SK-N-SH (cell line): Measurements from ENCODE around the gene PARD3B. TPM values are rescaled to one million over a fixed set of nuclear protein-coding genes. Genes with fewer than 3 reads are reported as not detected.

Source experiments
- CTCF ChIA-PET: fragments of 300-600, 350-600 bp; formaldehyde crosslinking; extraction: SDS; loops from one replicate; lab custom pipeline; 2021; lab: Yijun Ruan, JAX
- POLR2A ChIA-PET: fragments of 350-600 bp; sonication (Branson Sonifier 250); formaldehyde crosslinking; extraction: SDS; loops from one replicate; lab custom pipeline; 2020; ENCODE audit warnings: antibody characterized with exemption, inconsistent platforms; lab: Yijun Ruan, JAX
- DNase-seq: peaks from one replicate; pipeline ENCODE4 v3.0.0; 2012
- H2AFZ ChIP-seq: fragments of 200-600 bp; sonication (generic); 2 replicates; pipeline ENCODE4 v1.8.1; 2016; ENCODE audit warnings: antibody characterized with exemption, mild to moderate bottlenecking, low read depth
- H3F3A ChIP-seq: fragments of 200-600 bp; sonication (generic); replicated peaks from 2 replicates; pipeline ENCODE3; 2016; ENCODE audit warnings: antibody characterized with exemption, mild to moderate bottlenecking; ENCODE audit not compliant: insufficient read depth
- H3K27ac ChIP-seq, 2 experiments: fragments of 200-500 bp in 1 of 2; fragments of 200-600 bp in 1 of 2; sonication (Bioruptor generic) in 1 of 2; sonication (generic), shearing (Covaris generic) in 1 of 2; 2 replicates each; pipeline versions ENCODE4 v1.5.1 to v1.6.1; 2014 to 2016; ENCODE audit warnings: low read depth in 2 of 2, inconsistent platforms in 1 of 2, low read length in 1 of 2, mild to moderate bottlenecking in 1 of 2, mixed read lengths in 1 of 2
- H3K27me3 ChIP-seq: fragments of 200-600 bp; sonication (generic), shearing (Covaris generic); 2 replicates; pipeline ENCODE4 v1.6.1; 2016; ENCODE audit warnings: mixed run types; ENCODE audit not compliant: insufficient read depth
- H3K36me3 ChIP-seq, 2 experiments: fragments of 200-500 bp in 1 of 2; fragments of 200-600 bp in 1 of 2; sonication (Bioruptor generic) in 1 of 2; sonication (generic) in 1 of 2; replicated peaks in 1 of 2; 2 replicates each; pipeline versions ENCODE3 to v1.5.1; 2014 to 2016; ENCODE audit warnings: low read length in 1 of 2, mild to moderate bottlenecking in 1 of 2; ENCODE audit not compliant: insufficient read depth in 2 of 2, control insufficient read depth in 1 of 2
- H3K4me1 ChIP-seq, 2 experiments: fragments of 200-500 bp in 1 of 2; fragments of 200-600 bp in 1 of 2; sonication (Bioruptor generic) in 1 of 2; sonication (generic), shearing (Covaris generic) in 1 of 2; 2 replicates each; pipeline versions ENCODE4 v1.5.1 to v1.6.1; 2014 to 2016; ENCODE audit warnings: low read depth in 1 of 2, low read length in 1 of 2, mixed run types in 1 of 2; ENCODE audit not compliant: insufficient read depth in 2 of 2, control insufficient read depth in 1 of 2
- H3K4me2 ChIP-seq: fragments of 200-600 bp; sonication (generic), shearing (Covaris generic); 2 replicates; pipeline ENCODE4 v1.6.1; 2017; ENCODE audit warnings: mixed run types
- H3K4me3 ChIP-seq, 2 experiments: fragments of 200-500 bp in 1 of 2; fragments of 200-600 bp in 1 of 2; sonication (Bioruptor generic) in 1 of 2; sonication (generic), shearing (Covaris generic) in 1 of 2; 2 replicates each; pipeline versions ENCODE4 v1.5.1 to v1.8.1; 2014 to 2016; ENCODE audit warnings: low read depth in 2 of 2, inconsistent platforms in 1 of 2, low read length in 1 of 2, mild to moderate bottlenecking in 1 of 2, mixed read lengths in 1 of 2, moderate library complexity in 1 of 2
- H3K79me2 ChIP-seq: fragments of 200-600 bp; sonication (generic); 2 replicates; pipeline ENCODE4 v1.8.1; 2017; ENCODE audit warnings: mild to moderate bottlenecking; ENCODE audit not compliant: insufficient read depth
- H3K9ac ChIP-seq: fragments of 200-600 bp; sonication (generic); 2 replicates; pipeline ENCODE4 v1.6.1; 2017; ENCODE audit warnings: mixed run types
- H3K9me2 ChIP-seq: fragments of 200-600 bp; sonication (generic); 2 replicates; pipeline ENCODE4 v1.6.1; 2017; ENCODE audit warnings: mixed run types
- H3K9me3 ChIP-seq: fragments of 200-600 bp; sonication (generic); 2 replicates; pipeline ENCODE4 v1.6.1; 2017; ENCODE audit warnings: mixed run types, mild to moderate bottlenecking, moderate library complexity
- H4K20me1 ChIP-seq: fragments of 200-600 bp; sonication (generic); 2 replicates; pipeline ENCODE4 v1.6.1; 2017; ENCODE audit warnings: mild to moderate bottlenecking, mixed run types; ENCODE audit not compliant: insufficient read depth
- EP300 ChIP-seq, 2 experiments: IDR thresholded peaks; 2 replicates each; pipeline versions ENCODE4 v1.4.0 to v1.6.1; 2012; ENCODE audit warnings: borderline replicate concordance in 1 of 2, low read depth in 1 of 2, low read length in 1 of 2
- FOXM1 ChIP-seq: IDR thresholded peaks from 2 replicates; pipeline ENCODE4 v1.4.0; 2012; ENCODE audit warnings: low read depth, mild to moderate bottlenecking
- GABPA ChIP-seq: IDR thresholded peaks from 2 replicates; pipeline ENCODE4 v1.4.0; 2012; ENCODE audit warnings: low read depth, mild to moderate bottlenecking
- MEF2A ChIP-seq: IDR thresholded peaks from 2 replicates; pipeline ENCODE4 v1.4.0; 2012; ENCODE audit warnings: low read depth, borderline replicate concordance
- POLR2AphosphoS5 ChIP-seq: IDR thresholded peaks from 2 replicates; pipeline ENCODE4 v1.6.1; 2012; ENCODE audit warnings: low read depth, low read length
- RXRA ChIP-seq: IDR thresholded peaks from 2 replicates; pipeline ENCODE4 v1.4.0; 2012; ENCODE audit warnings: low read depth, mild to moderate bottlenecking, borderline replicate concordance
- SMC3 ChIP-seq: IDR thresholded peaks from 2 replicates; pipeline ENCODE4 v1.6.1; 2012; ENCODE audit warnings: low read depth, low read length, improper control_type of control experiment
- TAF1 ChIP-seq: IDR thresholded peaks from 2 replicates; pipeline ENCODE4 v1.6.1; 2012; ENCODE audit warnings: low read depth, mild to moderate bottlenecking, low read length, moderate library complexity, borderline replicate concordance
- TCF12 ChIP-seq: IDR thresholded peaks from 2 replicates; pipeline ENCODE4 v1.4.0; 2012
- TEAD4 ChIP-seq: IDR thresholded peaks from 2 replicates; pipeline ENCODE4 v1.4.0; 2012; ENCODE audit warnings: mild to moderate bottlenecking, borderline replicate concordance; ENCODE audit not compliant: insufficient read depth
- WGBS: methylation state at CpG from one replicate; pipeline ENCODE4 v1.1.6; 2017; ENCODE audit warnings: low lambda C conversion rate; 5-methylcytosine and 5-hydroxymethylcytosine counted together
- polyA plus RNA-seq, 3 experiments: library from polyadenylated mRNA; depleted of rRNA; stranded (reverse); fragments of >200 nt; gene quantifications; 2 replicates each; pipeline ENCODE4 v1.2.3, GENCODE V29; 2012
- TF ChIP-seq, protein P1 (sequence below): IDR thresholded peaks from 2 replicates; pipeline ENCODE4 v1.4.0; 2012; ENCODE audit warnings: low read depth
- TF ChIP-seq, protein P2 (sequence below): IDR thresholded peaks from 2 replicates; pipeline ENCODE4 v1.6.1; 2012; ENCODE audit warnings: mild to moderate bottlenecking, low read depth, low read length, moderate library complexity
- TF ChIP-seq, protein P3 (sequence below): fragments of 150-350 bp; IDR thresholded peaks from 2 replicates; pipeline ENCODE4 v1.6.1; 2016; ENCODE audit warnings: mild to moderate bottlenecking, low read depth, low read length
- TF ChIP-seq, protein P4 (sequence below): IDR thresholded peaks from 2 replicates; pipeline ENCODE4 v1.4.0; 2012; ENCODE audit warnings: low read depth, borderline replicate concordance

The PARD3B gene
- polyA plus RNA-seq, 1 of the 3 experiments (the other 2 are of a cell fraction) = 0.87 TPM

DNA sequence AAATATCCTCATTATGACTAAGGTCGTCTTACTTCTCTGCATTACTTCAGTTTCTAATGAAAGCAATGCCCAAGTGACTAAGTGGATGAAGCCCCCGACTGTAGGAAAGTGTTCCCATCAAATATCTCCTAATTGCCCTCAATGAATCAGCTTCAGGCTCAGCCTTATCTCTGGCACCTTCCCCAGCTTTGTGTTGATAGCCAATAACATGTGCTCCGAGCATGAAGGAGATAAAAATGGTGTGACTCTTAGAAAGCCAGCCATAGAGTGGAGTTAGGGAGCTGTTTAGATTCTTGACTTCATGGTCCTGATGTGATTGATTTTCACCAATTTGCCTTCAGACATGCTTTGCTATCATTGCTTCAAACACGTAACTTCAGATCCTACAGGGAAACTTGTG is 797.8 kb downstream of the PARD3B start:
- Histone ChIP-seq H3K9me2 (no peaks in the 10 kb centered on the region), H3K36me3 (no peaks in the 10 kb centered on the region), H3K79me2 (no peaks in the 10 kb centered on the region), H3K27me3 (no peaks in the 10 kb centered on the region), H3K4me1 (no peaks in the 10 kb centered on the region; a peak in 1 of 4 replicates), H3K4me2 (no peak overlapping the region), H3K27ac (no peak overlapping the region), H3F3A (no peaks in the 10 kb centered on the region), H3K4me3 (no peak overlapping the region), H3K9ac (no peak overlapping the region), H3K9me3 (no peaks in the 10 kb centered on the region), H2AFZ (no peak overlapping the region), H4K20me1 (no peaks in the 10 kb centered on the region)
- ChIA-PET CTCF (interaction anchor here (0.7 to 0.8 kb wide), 2 partner anchors 11 to 14 kb away, joined by 3 read pairs; no protein-coding TSS in a partner anchor), POLR2A (no interaction called here)
- DNase-seq = no peak
- TF ChIP-seq, protein P1, sequence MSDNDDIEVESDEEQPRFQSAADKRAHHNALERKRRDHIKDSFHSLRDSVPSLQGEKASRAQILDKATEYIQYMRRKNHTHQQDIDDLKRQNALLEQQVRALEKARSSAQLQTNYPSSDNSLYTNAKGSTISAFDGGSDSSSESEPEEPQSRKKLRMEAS = no peak
- TF ChIP-seq RXRA (no peak), SMC3 (no peak), GABPA (no peak), TCF12 (no peak), TEAD4 (no peak), FOXM1 (no peak), POLR2AphosphoS5 (no peak), EP300 (IDR thresholded peaks at IDR 0.05; ENCODE audit: borderline replicate concordance in 1 of 2, low read depth in 1 of 2, low read length in 1 of 2) (no peak), TAF1 (no peak), MEF2A (no peak)
- TF ChIP-seq, protein P2, sequence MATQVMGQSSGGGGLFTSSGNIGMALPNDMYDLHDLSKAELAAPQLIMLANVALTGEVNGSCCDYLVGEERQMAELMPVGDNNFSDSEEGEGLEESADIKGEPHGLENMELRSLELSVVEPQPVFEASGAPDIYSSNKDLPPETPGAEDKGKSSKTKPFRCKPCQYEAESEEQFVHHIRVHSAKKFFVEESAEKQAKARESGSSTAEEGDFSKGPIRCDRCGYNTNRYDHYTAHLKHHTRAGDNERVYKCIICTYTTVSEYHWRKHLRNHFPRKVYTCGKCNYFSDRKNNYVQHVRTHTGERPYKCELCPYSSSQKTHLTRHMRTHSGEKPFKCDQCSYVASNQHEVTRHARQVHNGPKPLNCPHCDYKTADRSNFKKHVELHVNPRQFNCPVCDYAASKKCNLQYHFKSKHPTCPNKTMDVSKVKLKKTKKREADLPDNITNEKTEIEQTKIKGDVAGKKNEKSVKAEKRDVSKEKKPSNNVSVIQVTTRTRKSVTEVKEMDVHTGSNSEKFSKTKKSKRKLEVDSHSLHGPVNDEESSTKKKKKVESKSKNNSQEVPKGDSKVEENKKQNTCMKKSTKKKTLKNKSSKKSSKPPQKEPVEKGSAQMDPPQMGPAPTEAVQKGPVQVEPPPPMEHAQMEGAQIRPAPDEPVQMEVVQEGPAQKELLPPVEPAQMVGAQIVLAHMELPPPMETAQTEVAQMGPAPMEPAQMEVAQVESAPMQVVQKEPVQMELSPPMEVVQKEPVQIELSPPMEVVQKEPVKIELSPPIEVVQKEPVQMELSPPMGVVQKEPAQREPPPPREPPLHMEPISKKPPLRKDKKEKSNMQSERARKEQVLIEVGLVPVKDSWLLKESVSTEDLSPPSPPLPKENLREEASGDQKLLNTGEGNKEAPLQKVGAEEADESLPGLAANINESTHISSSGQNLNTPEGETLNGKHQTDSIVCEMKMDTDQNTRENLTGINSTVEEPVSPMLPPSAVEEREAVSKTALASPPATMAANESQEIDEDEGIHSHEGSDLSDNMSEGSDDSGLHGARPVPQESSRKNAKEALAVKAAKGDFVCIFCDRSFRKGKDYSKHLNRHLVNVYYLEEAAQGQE = no peak
- TF ChIP-seq, protein P3, sequence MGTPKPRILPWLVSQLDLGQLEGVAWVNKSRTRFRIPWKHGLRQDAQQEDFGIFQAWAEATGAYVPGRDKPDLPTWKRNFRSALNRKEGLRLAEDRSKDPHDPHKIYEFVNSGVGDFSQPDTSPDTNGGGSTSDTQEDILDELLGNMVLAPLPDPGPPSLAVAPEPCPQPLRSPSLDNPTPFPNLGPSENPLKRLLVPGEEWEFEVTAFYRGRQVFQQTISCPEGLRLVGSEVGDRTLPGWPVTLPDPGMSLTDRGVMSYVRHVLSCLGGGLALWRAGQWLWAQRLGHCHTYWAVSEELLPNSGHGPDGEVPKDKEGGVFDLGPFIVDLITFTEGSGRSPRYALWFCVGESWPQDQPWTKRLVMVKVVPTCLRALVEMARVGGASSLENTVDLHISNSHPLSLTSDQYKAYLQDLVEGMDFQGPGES = no peak
- TF ChIP-seq, protein P4, sequence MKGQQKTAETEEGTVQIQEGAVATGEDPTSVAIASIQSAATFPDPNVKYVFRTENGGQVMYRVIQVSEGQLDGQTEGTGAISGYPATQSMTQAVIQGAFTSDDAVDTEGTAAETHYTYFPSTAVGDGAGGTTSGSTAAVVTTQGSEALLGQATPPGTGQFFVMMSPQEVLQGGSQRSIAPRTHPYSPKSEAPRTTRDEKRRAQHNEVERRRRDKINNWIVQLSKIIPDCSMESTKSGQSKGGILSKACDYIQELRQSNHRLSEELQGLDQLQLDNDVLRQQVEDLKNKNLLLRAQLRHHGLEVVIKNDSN = no peak
- WGBS = 66% methylated on average over 4 of the region's 4 CpGs
